Panc1 (cell line): ENCODE measurements around the gene REXO2.

ENCODE experiments used
- CTCF ChIP-seq: fragments of 450-650 bp; IDR thresholded peaks from 2 replicates; pipeline ENCODE4 v1.5.1; 2017; ENCODE audit warnings: mild to moderate bottlenecking
- POLR2AphosphoS5 ChIP-seq: IDR thresholded peaks from 2 replicates; pipeline ENCODE4 v1.6.1; 2012; ENCODE audit warnings: mild to moderate bottlenecking, low read depth, low read length, moderate library complexity
- REST ChIP-seq, 2 experiments: IDR thresholded peaks; 2 replicates each; pipeline ENCODE4 v1.6.1; 2011 to 2012; ENCODE audit warnings: low read depth in 2 of 2, control low read depth in 1 of 2, low read length in 1 of 2, mild to moderate bottlenecking in 1 of 2, moderate library complexity in 1 of 2; ENCODE audit not compliant: insufficient read depth in 1 of 2
- SIN3A ChIP-seq: IDR thresholded peaks from 2 replicates; pipeline ENCODE4 v1.6.1; 2012; ENCODE audit warnings: low read depth, mild to moderate bottlenecking, low read length, moderate library complexity, borderline replicate concordance; ENCODE audit not compliant: insufficient read depth
- TCF7L2 ChIP-seq: IDR thresholded peaks from 2 replicates; pipeline ENCODE4 v1.6.1; 2011; ENCODE audit warnings: mild to moderate bottlenecking, low read depth, low read length, inconsistent platforms

GRCh38 chr11:114395736-114396135, 43.5 kb upstream of the REXO2 start:
- TF ChIP-seq CTCF (peak; percentile 69), POLR2AphosphoS5 (no peak), REST (IDR thresholded peaks at IDR 0.05; ENCODE audit: insufficient read depth in 1 of 2, low read depth in 2 of 2, low read length in 1 of 2) (no peak), SIN3A (no peak), TCF7L2 (no peak)
